Loucy (cell line): ENCODE results near the gene CACNA2D1.

Experiments
- H2AFZ ChIP-seq: fragments of 200-600 bp; sonication (generic); 2 replicates; pipeline ENCODE4 v1.6.0; 2016; ENCODE audit warnings: antibody characterized with exemption, mild to moderate bottlenecking, low read length, moderate library complexity
- H3F3A ChIP-seq: fragments of 200-600 bp; 2 replicates; pipeline ENCODE4 v1.6.0; 2016; ENCODE audit warnings: antibody characterized with exemption, low read depth, mild to moderate bottlenecking
- H3K27me3 ChIP-seq: fragments of 200-600 bp; sonication (generic); 2 replicates; pipeline ENCODE4 v1.6.1; 2014; ENCODE audit warnings: low read length, mild to moderate bottlenecking; ENCODE audit not compliant: insufficient read depth, poor library complexity, severe bottlenecking
- H3K36me3 ChIP-seq: fragments of 200-600 bp; sonication (generic); 2 replicates; pipeline ENCODE4 v1.6.1; 2016; ENCODE audit warnings: low read length; ENCODE audit not compliant: insufficient read depth
- H3K4me1 ChIP-seq: fragments of 200-600 bp; sonication (generic); 2 replicates; pipeline ENCODE4 v1.5.1; 2014; ENCODE audit warnings: low read length, mild to moderate bottlenecking; ENCODE audit not compliant: insufficient read depth, poor library complexity, severe bottlenecking
- H3K4me2 ChIP-seq: fragments of 200-600 bp; sonication (generic); 2 replicates; pipeline ENCODE4 v1.6.0; 2014; ENCODE audit warnings: antibody characterized with exemption, low read length, low read depth, mild to moderate bottlenecking; ENCODE audit not compliant: poor library complexity, severe bottlenecking
- H3K4me3 ChIP-seq: fragments of 200-600 bp; sonication (generic); 2 replicates; pipeline ENCODE4 v1.5.1; 2014; ENCODE audit warnings: low read length, mild to moderate bottlenecking, mixed read lengths; ENCODE audit not compliant: poor library complexity, severe bottlenecking
- H3K79me2 ChIP-seq: fragments of 200-600 bp; sonication (generic); 2 replicates; pipeline ENCODE4 v1.6.1; 2014; ENCODE audit warnings: low read length; ENCODE audit not compliant: insufficient read depth
- H3K9ac ChIP-seq: fragments of 200-600 bp; sonication (generic); 2 replicates; pipeline ENCODE4 v1.6.0; 2014; ENCODE audit warnings: mild to moderate bottlenecking, low read depth, low read length, moderate library complexity; ENCODE audit not compliant: poor library complexity, severe bottlenecking
- H3K9me2 ChIP-seq: fragments of 200-600 bp; sonication (generic); replicated peaks from 2 replicates; pipeline ENCODE4 v1.6.1; 2016; ENCODE audit warnings: low read depth, low read length, mixed read lengths
- H3K9me3 ChIP-seq: fragments of 200-600 bp; sonication (generic); 2 replicates; pipeline ENCODE4 v1.6.1; 2014; ENCODE audit warnings: mild to moderate bottlenecking, antibody characterized with exemption, low read length, low read depth; ENCODE audit not compliant: insufficient read depth
- H4K20me1 ChIP-seq: fragments of 200-600 bp; sonication (generic); 2 replicates; pipeline ENCODE4 v1.6.0; 2014; ENCODE audit warnings: antibody characterized with exemption, low read length, mild to moderate bottlenecking; ENCODE audit not compliant: insufficient read depth, poor library complexity, severe bottlenecking
- EZH2phosphoT487 ChIP-seq: fragments of 200-600 bp; IDR thresholded peaks from 2 replicates; pipeline ENCODE4 v1.6.1; 2018; ENCODE audit warnings: antibody characterized with exemption, mild to moderate bottlenecking, moderate library complexity, borderline replicate concordance
- TF ChIP-seq, protein P1 (sequence below): fragments of 200-600 bp; sonication (generic); conservative IDR thresholded peaks from 2 replicates; pipeline ENCODE4 v1.5.1; 2014; ENCODE audit warnings: mild to moderate bottlenecking, antibody characterized with exemption, low read length

CACNA2D1 gene

DNA sequence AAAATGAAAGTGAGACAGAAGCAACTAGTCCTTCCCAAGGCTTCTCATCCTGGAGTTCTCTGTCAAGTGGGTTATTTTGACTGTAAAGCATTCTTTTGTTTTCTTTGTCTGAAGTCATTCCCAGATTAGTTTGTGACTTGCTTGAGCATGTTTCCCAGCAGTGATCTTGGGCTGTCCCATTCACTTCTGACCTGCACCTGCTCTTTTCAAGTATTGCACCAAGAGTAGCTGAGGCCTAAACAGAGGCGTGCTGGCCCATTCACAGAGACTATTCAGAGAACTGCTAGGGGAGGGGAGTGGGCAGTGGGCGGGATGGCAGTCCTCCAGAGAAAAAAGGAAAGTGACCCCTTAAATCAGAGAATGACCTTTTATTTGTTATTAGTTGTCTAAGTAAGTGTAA lies 61.3 kb downstream of the CACNA2D1 start:
- H3K9me2 ChIP-seq, result no peaks in the 10 kb centered on the region
- TF ChIP-seq, protein P1, sequence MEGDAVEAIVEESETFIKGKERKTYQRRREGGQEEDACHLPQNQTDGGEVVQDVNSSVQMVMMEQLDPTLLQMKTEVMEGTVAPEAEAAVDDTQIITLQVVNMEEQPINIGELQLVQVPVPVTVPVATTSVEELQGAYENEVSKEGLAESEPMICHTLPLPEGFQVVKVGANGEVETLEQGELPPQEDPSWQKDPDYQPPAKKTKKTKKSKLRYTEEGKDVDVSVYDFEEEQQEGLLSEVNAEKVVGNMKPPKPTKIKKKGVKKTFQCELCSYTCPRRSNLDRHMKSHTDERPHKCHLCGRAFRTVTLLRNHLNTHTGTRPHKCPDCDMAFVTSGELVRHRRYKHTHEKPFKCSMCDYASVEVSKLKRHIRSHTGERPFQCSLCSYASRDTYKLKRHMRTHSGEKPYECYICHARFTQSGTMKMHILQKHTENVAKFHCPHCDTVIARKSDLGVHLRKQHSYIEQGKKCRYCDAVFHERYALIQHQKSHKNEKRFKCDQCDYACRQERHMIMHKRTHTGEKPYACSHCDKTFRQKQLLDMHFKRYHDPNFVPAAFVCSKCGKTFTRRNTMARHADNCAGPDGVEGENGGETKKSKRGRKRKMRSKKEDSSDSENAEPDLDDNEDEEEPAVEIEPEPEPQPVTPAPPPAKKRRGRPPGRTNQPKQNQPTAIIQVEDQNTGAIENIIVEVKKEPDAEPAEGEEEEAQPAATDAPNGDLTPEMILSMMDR, result no peak
- TF ChIP-seq EZH2phosphoT487, result no peak

DNA sequence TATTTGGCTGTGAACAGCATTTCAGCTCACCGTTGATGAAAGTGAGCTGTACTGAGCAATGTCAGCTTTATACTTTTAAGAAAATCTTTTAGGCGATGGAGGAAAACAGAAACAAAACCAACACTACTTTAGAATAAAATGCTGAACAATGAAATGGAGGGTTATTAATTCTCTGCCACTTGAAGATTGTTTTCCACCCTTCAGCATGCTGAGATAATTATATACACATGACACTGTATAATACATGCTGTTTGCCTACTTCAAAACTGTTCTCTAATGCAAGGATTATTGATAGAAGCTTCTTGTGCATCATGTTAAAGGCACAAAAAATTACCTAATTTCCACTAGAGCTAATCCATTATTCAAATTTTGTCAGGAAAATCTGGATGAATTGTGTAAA lies 66.8 kb downstream of the CACNA2D1 start:
- H3K4me2 ChIP-seq, result no peak overlapping the region
- H3K4me3 ChIP-seq, result no peak overlapping the region

More for the DNA sequence above, 61.3 kb downstream of the CACNA2D1 start:
- H3K4me2 ChIP-seq, result no peak overlapping the region
- no peaks in the 10 kb centered on the region for H3K79me2 ChIP-seq
- no peaks in the 10 kb centered on the region for H4K20me1 ChIP-seq
- no peak overlapping the region for H3K4me3 ChIP-seq
- H3K9ac ChIP-seq, result no peak overlapping the region
- no peaks in the 10 kb centered on the region for H3K36me3 ChIP-seq
- H3K27me3 ChIP-seq, result no peaks in the 10 kb centered on the region
- H3F3A ChIP-seq, result no peaks in the 10 kb centered on the region
- H2AFZ ChIP-seq, result peak overlapping the region; percentile 32; the same call in 1 of the 2 replicates
- H3K4me1 ChIP-seq, result no peaks in the 10 kb centered on the region
- no peaks in the 10 kb centered on the region for H3K9me3 ChIP-seq

DNA sequence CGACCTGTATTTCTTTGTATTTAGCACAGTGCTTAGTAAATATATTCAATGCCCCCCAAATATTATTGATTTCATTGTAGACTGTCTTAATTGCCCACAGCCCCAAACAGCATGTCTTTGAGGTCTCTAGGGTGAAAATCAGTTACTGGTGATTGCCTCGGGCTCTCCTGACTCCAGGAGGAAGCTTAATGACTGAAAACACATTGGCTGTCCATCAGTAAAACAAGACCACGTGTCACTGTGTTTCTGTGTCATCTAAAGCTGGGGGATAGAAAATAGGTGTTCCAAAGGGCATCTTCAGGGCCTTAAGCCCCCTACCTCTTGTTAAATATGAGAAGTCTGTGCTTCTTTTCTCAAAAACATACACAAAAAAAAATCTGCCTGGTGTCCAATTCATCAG lies 67.9 kb downstream of the CACNA2D1 start:
- Histone ChIP-seq H3K9me2 (no peaks in the 10 kb centered on the region), H4K20me1 (no peaks in the 10 kb centered on the region), H3F3A (no peaks in the 10 kb centered on the region), H2AFZ (no peak overlapping the region), H3K79me2 (no peaks in the 10 kb centered on the region), H3K4me3 (no peak overlapping the region), H3K4me1 (no peaks in the 10 kb centered on the region), H3K36me3 (no peaks in the 10 kb centered on the region), H3K27me3 (no peaks in the 10 kb centered on the region), H3K9me3 (no peaks in the 10 kb centered on the region), H3K4me2 (no peak overlapping the region), H3K9ac (no peak overlapping the region)
- TF ChIP-seq, protein P1, result no peak
- TF ChIP-seq EZH2phosphoT487, result no peak

More for the DNA sequence above, 66.8 kb downstream of the CACNA2D1 start:
- no peaks in the 10 kb centered on the region for H3K9me3 ChIP-seq
- no peaks in the 10 kb centered on the region for H3K27me3 ChIP-seq
- no peak overlapping the region for H3K9ac ChIP-seq
- H3K4me1 ChIP-seq, result no peaks in the 10 kb centered on the region
- no peak overlapping the region for H2AFZ ChIP-seq
- no peaks in the 10 kb centered on the region for H3K79me2 ChIP-seq
- no peaks in the 10 kb centered on the region for H3K36me3 ChIP-seq
- no peaks in the 10 kb centered on the region for H4K20me1 ChIP-seq
- TF ChIP-seq, protein P1, result no peak
- TF ChIP-seq EZH2phosphoT487, result no peak
- H3K9me2 ChIP-seq, result no peaks in the 10 kb centered on the region
- H3F3A ChIP-seq, result no peaks in the 10 kb centered on the region
